NCI-H526 treated with DMSO at 0.1 percent for 48 hours (cell line): ENCODE results near the gene CENPX.

ENCODE experiments used
- DNase-seq: peaks from one replicate; lab custom pipeline; 2025; lab: John Stamatoyannopoulos, UW

The CENPX gene

GRCh38 chr17:82055023-82055964, 32.6 kb upstream of the CENPX start:
- no peak for DNase-seq

DNA sequence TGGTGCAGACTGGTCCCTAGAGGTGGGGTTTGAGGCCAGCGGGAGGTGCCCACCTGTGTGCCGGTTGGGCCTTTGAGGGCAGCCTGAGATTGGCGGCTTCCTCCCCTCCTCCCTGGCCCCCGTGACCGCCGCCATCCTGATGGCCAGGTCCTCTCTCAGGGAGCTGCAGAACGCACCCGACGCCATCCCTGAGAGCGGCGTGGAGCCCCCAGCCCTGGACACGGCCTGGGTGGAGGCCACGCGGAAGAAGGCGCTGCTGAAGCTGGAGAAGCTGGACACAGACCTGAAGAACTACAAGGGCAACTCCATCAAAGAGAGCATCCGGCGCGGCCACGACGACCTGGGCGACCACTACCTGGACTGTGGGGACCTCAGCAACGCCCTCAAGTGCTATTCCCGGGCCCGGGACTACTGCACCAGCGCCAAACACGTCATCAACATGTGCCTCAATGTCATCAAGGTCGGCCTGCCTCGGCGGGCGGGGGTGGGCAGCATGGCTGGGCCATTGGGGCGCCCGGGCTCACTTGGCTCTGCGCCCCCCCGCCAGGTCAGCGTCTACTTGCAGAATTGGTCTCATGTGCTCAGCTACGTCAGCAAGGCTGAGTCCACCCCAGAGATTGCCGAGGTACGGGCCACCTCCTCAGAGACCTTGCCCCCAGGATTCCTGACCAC, 31.8 kb upstream of the CENPX start:
- no peak for DNase-seq

DNA sequence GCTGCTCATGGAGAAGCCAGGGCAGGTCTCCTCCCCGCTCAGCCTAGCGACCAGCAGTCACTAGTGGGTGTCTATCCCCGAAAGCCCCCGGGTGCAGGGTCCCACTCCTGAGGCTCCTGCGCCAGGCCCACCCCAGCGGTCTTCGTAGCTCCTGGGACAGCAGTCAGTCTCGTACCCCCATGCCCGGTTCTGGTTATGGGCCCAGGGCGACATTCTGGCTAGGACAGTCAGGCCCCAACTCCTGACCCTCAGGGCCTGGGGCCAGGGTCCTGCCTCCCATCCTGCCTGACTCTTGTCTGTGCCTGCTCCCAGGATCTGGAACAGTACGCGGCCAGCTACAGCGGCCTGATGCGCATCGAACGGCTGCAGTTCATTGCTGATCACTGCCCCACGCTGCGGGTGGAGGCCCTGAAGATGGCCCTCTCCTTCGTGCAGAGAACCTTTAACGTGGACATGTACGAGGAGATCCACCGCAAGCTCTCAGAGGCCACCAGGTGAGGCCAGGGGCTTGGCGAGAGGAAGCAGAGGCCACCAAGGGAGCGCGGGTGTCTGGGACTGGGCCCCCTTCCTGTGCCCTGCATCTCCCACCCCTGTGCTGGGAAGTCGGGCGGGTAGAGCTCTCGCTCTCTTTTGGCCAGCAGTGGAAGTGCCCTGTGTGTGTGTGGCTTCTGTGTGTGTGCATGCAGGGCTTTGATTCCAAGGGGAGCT, 31.0 kb upstream of the CENPX start:
- DNase-seq: no peak

GRCh38 chr17:82053130-82053529, 30.5 kb upstream of the CENPX start:
- no peak for DNase-seq

DNA sequence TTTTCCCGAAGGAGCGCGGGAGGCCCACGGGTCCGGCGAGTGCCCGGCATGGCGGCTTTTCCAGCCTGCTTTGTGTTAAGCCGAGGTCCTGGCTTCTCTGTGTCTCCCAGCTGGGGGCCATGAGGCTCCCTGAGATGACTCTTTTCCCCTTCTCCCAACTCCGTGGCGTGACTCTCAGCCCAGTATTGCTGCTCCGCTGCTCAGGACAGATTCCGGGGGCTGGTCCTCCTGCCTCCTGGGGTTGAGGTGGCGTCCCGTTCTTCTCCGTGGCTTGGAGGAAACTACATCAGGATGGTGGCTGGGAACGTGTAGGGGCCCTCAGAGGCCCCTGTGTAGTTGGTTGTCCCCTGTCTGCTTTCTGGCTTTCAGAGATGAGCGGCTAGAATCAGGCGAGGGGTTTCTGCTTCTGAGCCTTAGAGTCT, 30.0 kb upstream of the CENPX start:
- no peak for DNase-seq

DNA sequence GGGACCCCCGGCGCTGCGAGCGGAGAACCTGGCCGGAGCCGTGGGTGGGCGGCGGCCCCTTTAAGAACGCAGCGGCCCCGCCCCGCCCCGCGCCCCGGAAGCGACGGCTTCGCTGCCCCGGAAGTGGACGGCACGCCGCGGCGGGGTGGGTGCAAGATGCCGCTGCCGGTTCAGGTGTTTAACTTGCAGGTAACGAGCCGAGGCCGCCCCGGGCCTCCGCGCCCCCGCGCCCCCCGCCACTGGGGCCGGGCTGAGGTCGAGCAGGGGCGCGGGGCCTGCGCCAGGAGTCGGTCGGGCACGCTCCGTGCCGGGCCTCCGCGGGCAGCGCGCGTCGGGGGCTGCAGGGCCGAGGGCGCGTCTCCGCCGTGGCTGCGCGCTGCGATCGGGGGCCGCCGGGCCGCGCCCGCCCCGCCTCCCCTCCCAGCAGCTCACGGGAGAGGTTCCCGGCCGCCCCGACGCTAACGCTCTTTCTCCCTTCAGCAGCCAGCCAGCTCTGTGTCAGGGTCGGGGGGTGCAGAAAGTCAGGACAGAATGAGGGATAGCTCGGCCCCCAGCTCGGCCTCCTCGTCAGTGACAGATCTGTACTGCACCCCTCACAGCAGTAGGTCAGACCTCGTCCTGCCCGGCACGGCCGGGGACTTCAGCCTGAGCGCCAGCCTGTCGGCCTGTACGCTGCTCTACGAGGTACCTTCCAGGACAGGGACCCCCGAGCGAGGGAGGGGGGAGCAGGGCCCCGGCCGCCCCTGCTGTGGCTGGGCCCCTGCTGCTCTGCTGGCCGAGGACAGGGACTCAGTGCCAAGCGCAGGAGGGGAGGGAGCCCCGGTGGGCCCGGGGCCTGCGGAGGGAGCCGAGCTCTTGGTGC, 29.3 kb upstream of the CENPX start, which contains the start of the genes GPS1 and RFNG:
GPS1 (plus strand) TSS at position 123 of the 862 bp plus-strand sequence; CDS start at position 157, 34 bp downstream.
RFNG (minus strand) TSS at position 36 of the 862 bp plus-strand sequence. CDS start 45 bp downstream, outside the sequence.
- DNase-seq: peak; percentile 23

GRCh38 chr17:82050761-82051641, 28.3 kb upstream of the CENPX start:
- no peak for DNase-seq

DNA sequence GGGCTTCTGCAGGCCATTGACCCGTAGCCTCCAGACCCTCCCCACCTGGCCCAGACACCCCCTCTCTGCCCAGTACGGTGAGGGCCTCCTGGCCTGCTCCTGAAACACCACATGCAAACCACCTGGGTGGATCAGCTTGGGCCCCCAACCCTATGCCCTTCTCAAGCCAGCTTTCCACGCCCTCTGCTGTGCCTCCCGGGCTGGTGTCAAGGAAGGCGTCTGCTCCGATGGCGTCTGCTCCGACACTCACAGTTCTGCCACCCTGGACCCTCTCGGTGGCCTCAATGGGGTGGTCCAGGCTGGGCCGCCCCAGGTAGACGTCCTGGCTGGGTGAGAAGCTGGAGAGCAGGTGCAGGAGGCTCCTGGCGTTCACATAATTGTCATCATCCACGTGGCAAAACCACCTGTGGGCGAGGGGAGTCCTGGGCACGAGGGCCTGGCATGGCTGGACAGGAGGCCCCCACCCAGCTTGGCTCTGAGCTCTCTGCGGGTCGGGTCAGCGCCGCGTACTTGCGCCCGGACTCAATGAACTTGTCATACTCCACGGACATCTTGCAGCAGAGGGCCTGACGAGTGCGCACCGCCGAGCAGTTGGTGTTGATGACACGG, 27.6 kb upstream of the CENPX start:
- DNase-seq: no peak

- no peak for DNase-seq
Observed at GRCh38 chr17:82049521-82049971, 26.9 kb upstream of the CENPX start.

DNA sequence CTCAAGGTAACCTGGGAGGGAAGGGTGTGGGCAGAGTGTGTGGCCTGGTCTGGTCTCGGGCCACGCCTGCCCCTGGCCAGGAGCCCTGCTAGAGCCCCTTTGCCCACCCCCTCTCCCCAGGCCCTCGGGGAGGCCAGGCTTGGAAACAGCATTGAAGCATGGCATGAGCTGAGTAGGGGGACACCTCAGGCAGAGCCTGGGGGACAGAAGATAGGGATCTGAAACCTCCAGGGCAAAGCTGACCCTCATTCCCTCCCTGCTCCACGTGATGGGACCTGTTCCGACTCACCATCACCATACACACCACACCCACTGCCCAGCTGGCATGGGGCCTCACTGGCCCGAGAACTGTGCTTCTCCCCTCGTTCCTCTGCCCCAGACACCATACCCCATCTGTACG, 26.4 kb upstream of the CENPX start:
- no peak for DNase-seq

GRCh38 chr17:82048571-82048971, 25.9 kb upstream of the CENPX start:
- DNase-seq: no peak

DNA sequence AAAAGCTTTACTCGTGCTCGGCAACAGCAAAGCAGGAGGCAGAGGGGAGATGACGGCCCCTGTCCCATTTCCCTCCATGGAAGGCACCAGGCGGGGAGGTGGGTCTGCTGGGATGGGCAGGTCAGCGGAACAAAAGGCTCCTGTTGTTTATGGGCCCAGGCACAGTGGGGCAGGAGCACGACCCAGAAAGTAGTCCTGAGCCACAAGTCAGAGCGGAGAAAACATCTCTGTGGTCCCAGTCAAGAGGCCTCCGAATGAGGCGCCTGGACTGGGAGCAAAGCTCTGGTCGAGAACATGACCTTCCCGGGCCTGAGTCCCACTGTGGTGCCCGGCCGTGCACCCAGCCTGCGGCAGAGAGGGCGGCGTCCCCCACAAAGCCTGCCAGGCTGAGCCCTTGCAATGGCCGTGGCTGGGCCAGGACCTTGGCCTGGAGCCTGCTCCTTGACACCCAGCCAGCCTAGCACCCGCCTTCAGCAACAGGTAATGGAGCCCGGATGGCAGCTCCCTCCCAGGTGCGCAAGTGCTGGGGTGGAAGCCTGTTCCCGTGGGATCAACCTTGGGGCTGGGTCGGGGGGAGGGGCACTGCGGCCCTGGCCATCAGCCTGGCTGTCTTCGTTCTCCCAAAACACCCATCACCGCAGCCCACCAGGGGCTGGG, 25.4 kb upstream of the CENPX start:
- no peak for DNase-seq

- DNase-seq: no peak
Observed at GRCh38 chr17:82047379-82047778, 24.7 kb upstream of the CENPX start.

GRCh38 chr17:82046903-82047302, 24.2 kb upstream of the CENPX start:
- DNase-seq: no peak

DNA sequence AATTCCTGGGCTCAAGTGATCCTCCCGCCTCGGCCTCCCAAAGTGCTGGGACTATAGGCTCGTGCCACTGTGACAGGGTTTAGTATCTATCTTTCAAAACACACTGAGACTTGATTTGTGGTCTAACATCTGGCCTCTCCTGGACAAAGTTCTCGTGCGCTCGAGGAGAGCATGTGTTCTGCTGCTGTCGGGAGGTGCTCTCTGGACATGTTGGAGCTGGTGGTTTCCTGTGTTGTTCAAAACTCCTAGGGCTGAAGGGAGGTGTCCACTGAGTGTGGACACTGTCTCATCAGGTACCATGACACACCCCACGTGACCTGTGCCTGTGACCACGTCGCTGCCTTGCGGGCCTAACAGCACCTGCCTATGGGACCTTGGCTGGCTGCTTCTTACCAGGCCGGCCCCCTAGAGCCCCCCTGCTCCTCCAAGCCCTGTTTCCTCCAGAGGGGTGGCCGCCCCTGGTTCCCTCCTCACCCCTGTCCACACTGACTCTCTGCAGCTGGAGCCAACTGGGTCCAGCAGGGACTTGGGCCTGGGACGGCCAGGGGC, 23.3 kb upstream of the CENPX start:
- DNase-seq: no peak

DNA sequence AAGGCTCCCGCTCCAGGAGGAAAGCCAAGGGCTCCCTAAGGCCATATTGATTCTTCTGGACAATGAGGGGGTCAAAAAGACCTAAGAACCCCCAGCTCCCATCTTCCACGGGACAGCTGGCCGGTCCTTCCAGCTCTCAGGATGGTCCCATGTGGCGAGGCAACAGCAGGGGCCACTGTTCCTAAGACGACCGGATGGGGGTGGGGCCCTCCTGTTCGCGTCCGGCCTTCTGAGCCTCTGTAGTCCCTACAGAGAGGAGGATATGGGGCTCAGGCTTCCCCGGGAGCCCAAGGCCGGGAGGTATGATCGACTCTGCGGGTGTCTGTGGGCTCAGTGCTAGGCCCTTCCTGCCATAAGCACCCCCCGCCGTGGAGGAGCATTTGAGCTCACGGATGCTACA, 20.8 kb upstream of the CENPX start:
- DNase-seq: no peak

GRCh38 chr17:82042649-82043048, 20.0 kb upstream of the CENPX start:
- no peak for DNase-seq

DNA sequence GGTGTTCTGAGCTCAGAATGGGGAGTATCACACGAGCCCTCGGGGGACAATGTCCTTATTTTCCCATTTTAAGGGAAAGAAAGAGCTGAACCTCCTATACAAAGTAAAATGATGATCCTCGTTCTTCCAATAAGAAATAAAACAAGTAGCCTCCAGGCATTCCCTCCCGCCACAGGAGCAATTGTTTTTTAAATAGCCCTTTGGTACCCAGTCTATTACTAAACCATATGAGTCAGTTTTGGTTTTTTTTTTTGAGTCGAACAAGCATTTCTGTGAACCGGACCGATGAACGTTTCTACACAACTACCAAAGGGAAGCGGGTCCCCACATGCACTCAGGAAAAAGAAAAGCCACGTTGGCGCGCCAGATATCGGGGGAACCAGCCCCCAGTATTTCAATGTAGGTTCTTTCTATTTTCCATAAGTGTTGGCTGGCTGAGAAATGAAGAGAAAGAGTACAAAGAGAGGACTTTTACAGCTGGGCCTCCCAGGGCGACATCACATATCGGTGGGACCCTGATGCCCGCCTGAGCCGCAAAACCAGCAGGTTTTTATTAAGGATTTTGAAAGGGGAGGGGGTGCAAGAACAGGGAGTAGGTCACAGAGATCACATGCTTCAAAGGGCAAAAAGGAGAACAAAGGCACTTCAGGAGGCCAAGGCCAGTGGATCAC, 18.6 kb upstream of the CENPX start:
- DNase-seq: no peak
